ENCODE measurements around the gene OPRM1.

The OPRM1 gene

GRCh38 chr6:154243793-154244750, 205.0 kb downstream of the OPRM1 start:
- DNase-seq, result no peak

GRCh38 chr6:154245506-154245905, 206.5 kb downstream of the OPRM1 start:
- DNase-seq, result no peak

- DNase-seq, result no peak
These were observed 207.7 kb downstream of the OPRM1 start for GRCh38 chr6:154246723-154247118.

- no peak for DNase-seq
These were observed 208.2 kb downstream of the OPRM1 start for GRCh38 chr6:154247119-154247861.

DNA sequence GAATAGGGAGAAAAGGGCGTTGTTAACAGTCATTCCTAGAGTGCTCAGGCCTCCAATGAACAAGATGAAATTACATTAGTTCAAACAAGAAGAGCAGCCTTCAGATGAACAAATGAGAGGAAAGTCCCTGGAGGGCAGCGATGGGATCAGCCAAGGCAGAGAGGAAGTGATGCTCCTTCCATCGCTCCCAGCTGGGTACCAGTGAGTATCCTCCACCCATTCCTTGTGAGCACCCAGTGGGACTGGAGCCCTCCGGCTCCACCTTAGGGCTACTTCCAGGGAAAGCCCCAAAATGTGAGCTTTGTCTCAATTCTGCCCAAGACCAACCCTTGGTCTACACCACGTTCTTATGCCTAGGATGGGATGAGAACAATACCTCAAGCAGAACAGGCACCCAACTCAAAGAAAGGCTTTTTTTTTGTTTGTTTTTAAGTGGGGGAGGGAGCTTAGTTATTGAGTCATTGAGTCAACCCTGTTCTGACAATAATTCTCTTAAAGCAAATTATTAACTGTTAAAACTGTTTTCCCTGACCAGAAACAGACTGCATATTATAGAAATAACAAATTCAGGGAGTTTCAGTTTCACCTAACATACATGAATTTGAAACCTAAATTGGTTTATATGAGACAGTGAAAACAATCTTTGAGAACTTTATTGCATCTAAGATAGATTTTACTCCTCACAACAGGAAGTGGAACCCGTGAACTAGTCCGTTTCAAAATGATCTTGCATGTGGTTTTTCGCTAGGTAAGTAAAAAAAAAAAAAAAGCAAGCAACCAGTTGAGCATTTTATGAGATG, 210.7 kb downstream of the OPRM1 start:
- no peak for DNase-seq

DNA sequence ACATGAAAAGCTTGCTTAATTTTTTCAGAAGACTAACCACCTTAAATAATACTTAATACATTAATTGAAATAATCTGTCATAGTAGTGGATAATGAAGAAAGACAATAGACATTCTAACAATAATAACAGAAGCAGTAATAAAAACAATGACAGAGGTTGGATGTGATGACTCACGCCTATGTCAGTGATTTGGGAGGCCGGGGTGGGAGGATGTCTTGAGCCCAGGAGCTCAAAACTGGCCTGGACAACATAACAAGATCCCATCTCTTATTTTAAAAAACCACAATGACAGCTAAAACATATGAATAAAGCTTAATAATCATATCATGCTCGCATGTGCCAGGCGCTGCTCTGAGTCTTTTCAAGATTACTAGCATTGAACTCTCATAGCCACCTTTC, 212.1 kb downstream of the OPRM1 start:
- DNase-seq, result no peak

- no peak for DNase-seq
These were observed 213.6 kb downstream of the OPRM1 start for GRCh38 chr6:154252678-154253077.

GRCh38 chr6:154257067-154257466, 218.0 kb downstream of the OPRM1 start:
- no peak for DNase-seq

DNA sequence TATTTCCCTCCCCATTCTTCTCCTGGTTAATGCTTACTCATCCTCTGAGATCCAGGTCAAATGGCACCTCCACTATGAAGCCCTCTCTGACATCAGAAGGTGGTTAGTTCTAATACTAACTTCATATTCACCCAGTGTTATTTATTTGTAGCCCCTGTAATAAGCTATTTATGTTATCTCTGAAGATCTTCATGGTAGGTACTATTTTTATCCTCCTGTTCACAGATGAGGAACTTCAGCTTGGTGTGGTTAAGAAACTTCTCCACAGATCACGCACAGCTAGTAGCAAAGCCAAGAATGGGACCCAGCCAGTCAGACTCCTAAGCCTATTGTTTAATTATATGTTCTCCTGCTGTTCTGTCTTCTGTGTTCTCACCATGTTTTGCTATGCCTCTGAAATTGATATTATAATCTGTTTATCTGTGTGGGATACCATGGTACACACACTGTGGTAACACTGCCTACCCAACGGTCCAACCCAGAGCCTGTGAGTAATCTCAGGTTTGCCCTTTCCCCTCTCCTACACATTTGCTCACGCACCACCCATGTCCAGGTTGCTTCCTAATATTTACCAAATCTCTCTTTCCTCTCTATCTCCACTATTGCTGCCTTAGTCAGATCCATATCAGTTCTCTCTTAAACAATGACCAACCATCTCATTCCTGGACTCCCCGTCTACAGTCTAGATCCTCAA, 219.2 kb downstream of the OPRM1 start:
- no peak for DNase-seq

- no peak for DNase-seq
These were observed 222.8 kb downstream of the OPRM1 start for GRCh38 chr6:154261688-154262397.

- no peak for DNase-seq
These were observed 227.6 kb downstream of the OPRM1 start for GRCh38 chr6:154266560-154267099.

- DNase-seq, result no peak
These were observed 228.6 kb downstream of the OPRM1 start for GRCh38 chr6:154267508-154268106.

DNA sequence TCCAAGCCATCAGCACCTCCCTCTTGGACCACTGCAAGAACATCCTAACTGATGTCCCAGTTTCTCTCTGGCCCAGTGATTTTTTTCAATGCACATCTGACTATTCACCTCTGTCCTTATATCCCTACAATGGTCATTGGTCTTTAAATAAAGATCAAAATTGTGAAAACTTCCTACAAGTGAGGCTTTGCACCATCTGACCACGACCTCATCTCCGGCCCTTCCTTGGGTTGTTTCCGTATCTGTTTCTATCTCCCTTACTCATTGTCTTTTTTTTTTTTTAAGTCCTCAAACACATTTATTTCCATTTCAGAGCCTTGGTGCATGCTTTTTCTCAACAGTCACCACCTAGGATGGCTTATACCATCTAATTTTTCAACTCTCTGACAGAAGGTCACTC, 229.4 kb downstream of the OPRM1 start:
- DNase-seq, result no peak

DNA sequence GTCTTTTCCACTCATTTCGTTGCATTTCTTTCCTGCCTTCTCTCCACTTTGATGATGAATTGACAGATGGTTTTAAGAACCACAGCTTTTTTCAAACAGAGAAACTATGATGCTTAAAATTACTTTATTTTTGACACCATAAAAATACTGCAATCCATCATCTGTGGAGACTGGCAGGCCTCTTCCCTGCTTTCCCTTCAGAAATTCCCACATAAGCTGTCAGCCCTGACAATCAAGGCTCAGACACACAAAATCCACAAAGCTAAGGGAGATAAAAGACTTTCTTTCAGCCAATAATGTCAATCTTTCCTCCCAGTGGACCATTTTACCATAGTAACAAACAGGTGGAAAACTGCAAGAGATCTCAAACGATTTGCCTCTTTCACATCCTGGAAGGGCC, 235.1 kb downstream of the OPRM1 start:
- no peak for DNase-seq

- DNase-seq, result no peak
These were observed 238.0 kb downstream of the OPRM1 start for GRCh38 chr6:154276810-154277628.

- DNase-seq, result no peak
These were observed 238.6 kb downstream of the OPRM1 start for GRCh38 chr6:154277629-154278017.

DNA sequence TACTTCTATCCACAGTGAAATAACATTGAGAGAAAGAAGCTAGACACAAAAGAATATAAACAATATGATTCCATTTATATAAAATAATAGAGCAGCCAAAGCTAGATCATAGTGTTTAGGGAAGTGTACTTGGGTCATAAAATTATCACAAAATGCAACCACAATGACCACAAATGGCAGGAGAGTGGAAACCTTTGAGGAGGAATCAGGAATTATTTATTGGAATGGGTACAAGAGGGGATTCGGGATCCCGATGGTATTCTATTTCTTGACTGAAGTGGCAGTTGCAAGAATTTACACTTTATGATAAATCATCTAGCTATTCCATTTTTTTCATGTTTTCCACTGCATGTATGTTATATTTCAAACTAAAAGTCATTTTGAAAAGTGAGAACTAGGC, 241.5 kb downstream of the OPRM1 start:
- no peak for DNase-seq

GRCh38 chr6:154284313-154284853, 245.3 kb downstream of the OPRM1 start:
- DNase-seq, result no peak

- no peak for DNase-seq
These were observed 246.8 kb downstream of the OPRM1 start for GRCh38 chr6:154285826-154286225.
